Panc1 (cell line): ENCODE results near the gene SMAP2. TPM values are rescaled to one million over a fixed set of nuclear protein-coding genes. Genes with fewer than 3 reads are reported as not detected.

Source experiments
- ATAC-seq: fragments of 200-7000 bp; cut with Tn5 transposase; 2 replicates; pipeline ENCODE4 v1.9.1; 2020; ENCODE audit warnings: mild to moderate bottlenecking, moderate library complexity
- BruUV-seq: library from RNA; stranded (reverse); fragments of 400-500 nt; replicated peaks from 2 replicates; lab custom pipeline; 2021; lab: Mats Ljungman, UMichigan
- CTCF ChIA-PET: fragments of 300-600 bp; sonication (Branson Sonifier 250); formaldehyde crosslinking; loops from one replicate; lab custom pipeline; 2022; ENCODE audit warnings: antibody characterized with exemption; lab: Charles Lee
- POLR2A ChIA-PET: fragments of 300-600 bp; sonication (Branson Sonifier 250); formaldehyde crosslinking; loops from one replicate; lab custom pipeline; 2022; ENCODE audit warnings: antibody characterized with exemption; lab: Charles Lee
- DNase-seq: peaks from one replicate; pipeline ENCODE4 v3.0.0-alpha.2; 2010; ENCODE audit warnings: low read depth, low spot score
- H3K27ac ChIP-seq: 2 replicates; pipeline ENCODE4 v1.5.1; 2011; ENCODE audit warnings: mild to moderate bottlenecking, low read length, inconsistent platforms
- H3K27me3 ChIP-seq: fragments of 200-500 bp; sonication (Bioruptor generic); 2 replicates; pipeline ENCODE4 v1.6.0; 2014; ENCODE audit warnings: low read length, inconsistent platforms; ENCODE audit not compliant: control insufficient read depth, insufficient read depth
- H3K36me3 ChIP-seq: fragments of 200-500 bp; sonication (Bioruptor generic); 2 replicates; pipeline ENCODE4 v1.5.1; 2014; ENCODE audit warnings: inconsistent platforms, mild to moderate bottlenecking, low read length, moderate library complexity; ENCODE audit not compliant: control insufficient read depth, insufficient read depth
- H3K4me1 ChIP-seq: 2 replicates; pipeline ENCODE4 v1.5.1; 2011; ENCODE audit warnings: inconsistent platforms, mild to moderate bottlenecking, low read length, moderate library complexity; ENCODE audit not compliant: control insufficient read depth, insufficient read depth
- H3K4me3 ChIP-seq, 2 experiments: 2 replicates each; pipeline ENCODE4 v1.5.1; 2011 to 2012; ENCODE audit warnings: low read depth in 2 of 2, low read length in 2 of 2, mild to moderate bottlenecking in 2 of 2, inconsistent platforms in 1 of 2, moderate library complexity in 1 of 2
- H3K9me3 ChIP-seq: fragments of 200-500 bp; sonication (Bioruptor generic); 2 replicates; pipeline ENCODE4 v1.5.1; 2014; ENCODE audit warnings: low read depth, mild to moderate bottlenecking, inconsistent platforms, low read length, moderate library complexity; ENCODE audit not compliant: control insufficient read depth, insufficient read depth
- POLR2AphosphoS5 ChIP-seq: IDR thresholded peaks from 2 replicates; pipeline ENCODE4 v1.6.1; 2012; ENCODE audit warnings: mild to moderate bottlenecking, low read depth, low read length, moderate library complexity
- SIN3A ChIP-seq: IDR thresholded peaks from 2 replicates; pipeline ENCODE4 v1.6.1; 2012; ENCODE audit warnings: low read depth, mild to moderate bottlenecking, low read length, moderate library complexity, borderline replicate concordance; ENCODE audit not compliant: insufficient read depth
- TCF7L2 ChIP-seq: IDR thresholded peaks from 2 replicates; pipeline ENCODE4 v1.6.1; 2011; ENCODE audit warnings: mild to moderate bottlenecking, low read depth, low read length, inconsistent platforms
- in situ Hi-C: cut with HindIII; loops from 2 replicates; pipeline ENCODE4 v1.10.0; 2016; ENCODE audit warnings: low sequenced_read_pairs, low pct_unique_long_range_greater_than_20kb
- intact Hi-C: fragments of 100-400 bp; cut with micrococcal nuclease; formaldehyde crosslinking; loops from one replicate; pipeline ENCODE4 v1.10.0; 2022; ENCODE audit not compliant: unreplicated experiment
- total RNA-seq: library from RNA; stranded (reverse); gene quantifications from one replicate; pipeline ENCODE4 v1.2.1, GENCODE V29; 2021; ENCODE audit not compliant: unreplicated experiment
- TF ChIP-seq, protein P1 (sequence below), 2 experiments: IDR thresholded peaks; 2 replicates each; pipeline ENCODE4 v1.6.1; 2011 to 2012; ENCODE audit warnings: low read depth in 2 of 2, control low read depth in 1 of 2, low read length in 1 of 2, mild to moderate bottlenecking in 1 of 2, moderate library complexity in 1 of 2; ENCODE audit not compliant: insufficient read depth in 1 of 2
- TF ChIP-seq, protein P2 (sequence below): fragments of 450-650 bp; IDR thresholded peaks from 2 replicates; pipeline ENCODE4 v1.5.1; 2017; ENCODE audit warnings: mild to moderate bottlenecking

SMAP2 gene
- total RNA-seq, 1 experiment from 2014 or later: 21.5 TPM

DNA sequence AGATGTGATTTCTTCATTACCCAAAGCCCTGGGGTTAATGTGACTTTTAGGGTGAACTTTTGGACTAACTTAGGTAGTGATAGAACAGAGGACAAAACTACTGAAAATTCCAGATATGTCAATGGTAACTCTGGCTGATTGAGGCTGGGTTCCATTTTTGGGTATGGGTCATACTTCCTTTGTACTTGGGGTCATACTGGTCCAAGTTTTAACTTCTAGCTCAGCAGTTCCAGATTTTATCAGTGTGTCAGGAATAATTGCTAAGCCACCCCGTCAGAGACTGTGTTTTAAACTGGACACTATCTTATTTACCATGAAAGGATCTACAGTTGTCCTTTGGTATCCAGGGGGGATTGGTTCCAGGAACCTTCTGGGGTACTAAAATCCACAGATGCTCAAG is 4.0 kb downstream of the SMAP2 start:
- in situ Hi-C loops (no loop called here), intact Hi-C loops (no loop called here)
- Histone ChIP-seq H3K27me3 (no peaks in the 10 kb centered on the region), H3K4me1 (peaks cover 31% of the 10 kb centered on the region), H3K27ac (no peak overlapping the region), H3K4me3 (no peak overlapping the region), H3K9me3 (no peaks in the 10 kb centered on the region), H3K36me3 (no peaks in the 10 kb centered on the region)
- BruUV-seq: no TSS peak
- CTCF ChIA-PET: no interaction called here
- ATAC-seq (no peak), DNase-seq (no peak)
- POLR2A ChIA-PET: no interaction called here
- TF ChIP-seq, protein P1, sequence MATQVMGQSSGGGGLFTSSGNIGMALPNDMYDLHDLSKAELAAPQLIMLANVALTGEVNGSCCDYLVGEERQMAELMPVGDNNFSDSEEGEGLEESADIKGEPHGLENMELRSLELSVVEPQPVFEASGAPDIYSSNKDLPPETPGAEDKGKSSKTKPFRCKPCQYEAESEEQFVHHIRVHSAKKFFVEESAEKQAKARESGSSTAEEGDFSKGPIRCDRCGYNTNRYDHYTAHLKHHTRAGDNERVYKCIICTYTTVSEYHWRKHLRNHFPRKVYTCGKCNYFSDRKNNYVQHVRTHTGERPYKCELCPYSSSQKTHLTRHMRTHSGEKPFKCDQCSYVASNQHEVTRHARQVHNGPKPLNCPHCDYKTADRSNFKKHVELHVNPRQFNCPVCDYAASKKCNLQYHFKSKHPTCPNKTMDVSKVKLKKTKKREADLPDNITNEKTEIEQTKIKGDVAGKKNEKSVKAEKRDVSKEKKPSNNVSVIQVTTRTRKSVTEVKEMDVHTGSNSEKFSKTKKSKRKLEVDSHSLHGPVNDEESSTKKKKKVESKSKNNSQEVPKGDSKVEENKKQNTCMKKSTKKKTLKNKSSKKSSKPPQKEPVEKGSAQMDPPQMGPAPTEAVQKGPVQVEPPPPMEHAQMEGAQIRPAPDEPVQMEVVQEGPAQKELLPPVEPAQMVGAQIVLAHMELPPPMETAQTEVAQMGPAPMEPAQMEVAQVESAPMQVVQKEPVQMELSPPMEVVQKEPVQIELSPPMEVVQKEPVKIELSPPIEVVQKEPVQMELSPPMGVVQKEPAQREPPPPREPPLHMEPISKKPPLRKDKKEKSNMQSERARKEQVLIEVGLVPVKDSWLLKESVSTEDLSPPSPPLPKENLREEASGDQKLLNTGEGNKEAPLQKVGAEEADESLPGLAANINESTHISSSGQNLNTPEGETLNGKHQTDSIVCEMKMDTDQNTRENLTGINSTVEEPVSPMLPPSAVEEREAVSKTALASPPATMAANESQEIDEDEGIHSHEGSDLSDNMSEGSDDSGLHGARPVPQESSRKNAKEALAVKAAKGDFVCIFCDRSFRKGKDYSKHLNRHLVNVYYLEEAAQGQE (IDR thresholded peaks at IDR 0.05; ENCODE audit: insufficient read depth in 1 of 2, low read depth in 2 of 2, low read length in 1 of 2): no peak
- TF ChIP-seq TCF7L2 (no peak), SIN3A (no peak), POLR2AphosphoS5 (no peak)
- TF ChIP-seq, protein P2, sequence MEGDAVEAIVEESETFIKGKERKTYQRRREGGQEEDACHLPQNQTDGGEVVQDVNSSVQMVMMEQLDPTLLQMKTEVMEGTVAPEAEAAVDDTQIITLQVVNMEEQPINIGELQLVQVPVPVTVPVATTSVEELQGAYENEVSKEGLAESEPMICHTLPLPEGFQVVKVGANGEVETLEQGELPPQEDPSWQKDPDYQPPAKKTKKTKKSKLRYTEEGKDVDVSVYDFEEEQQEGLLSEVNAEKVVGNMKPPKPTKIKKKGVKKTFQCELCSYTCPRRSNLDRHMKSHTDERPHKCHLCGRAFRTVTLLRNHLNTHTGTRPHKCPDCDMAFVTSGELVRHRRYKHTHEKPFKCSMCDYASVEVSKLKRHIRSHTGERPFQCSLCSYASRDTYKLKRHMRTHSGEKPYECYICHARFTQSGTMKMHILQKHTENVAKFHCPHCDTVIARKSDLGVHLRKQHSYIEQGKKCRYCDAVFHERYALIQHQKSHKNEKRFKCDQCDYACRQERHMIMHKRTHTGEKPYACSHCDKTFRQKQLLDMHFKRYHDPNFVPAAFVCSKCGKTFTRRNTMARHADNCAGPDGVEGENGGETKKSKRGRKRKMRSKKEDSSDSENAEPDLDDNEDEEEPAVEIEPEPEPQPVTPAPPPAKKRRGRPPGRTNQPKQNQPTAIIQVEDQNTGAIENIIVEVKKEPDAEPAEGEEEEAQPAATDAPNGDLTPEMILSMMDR: no peak

DNA sequence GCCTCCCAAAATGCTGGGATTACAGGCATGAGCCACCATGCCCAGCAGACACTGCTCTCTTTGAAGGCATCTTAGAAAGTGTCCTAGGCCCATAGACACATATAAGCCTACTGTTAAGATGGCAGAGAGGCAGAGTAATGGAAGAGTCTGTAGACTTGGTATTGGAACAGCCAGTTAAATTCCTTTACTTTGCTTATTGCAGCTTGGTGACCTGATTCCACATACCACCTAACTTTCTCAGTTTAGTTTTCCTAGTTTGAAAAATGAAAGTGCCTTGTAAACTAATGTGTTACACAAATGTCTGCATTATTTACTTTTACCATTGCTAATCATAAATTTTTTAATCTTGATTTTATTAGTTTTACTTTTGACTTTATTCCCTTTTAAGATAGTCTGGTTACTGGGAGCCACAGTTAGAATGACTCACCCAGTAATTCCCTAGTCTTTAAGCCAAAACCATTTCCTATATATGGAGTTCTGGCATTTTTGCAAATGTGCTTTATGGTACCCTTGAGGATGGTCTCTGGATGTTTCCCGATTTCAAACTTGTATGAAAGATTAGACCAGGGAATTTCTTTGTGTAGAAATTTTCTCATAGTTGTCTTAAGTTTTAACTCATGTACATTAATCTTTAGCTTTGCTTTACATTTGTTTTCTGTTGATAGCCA is 6.4 kb downstream of the SMAP2 start:
- peaks cover 52% of the 10 kb centered on the region for H3K4me1 ChIP-seq
- DNase-seq: no peak
- intact Hi-C loops: no loop called here
- no peaks in the 10 kb centered on the region for H3K9me3 ChIP-seq
- in situ Hi-C loops: no loop called here
- no peaks in the 10 kb centered on the region for H3K27me3 ChIP-seq
- no TSS peak for BruUV-seq
- ChIA-PET CTCF (no interaction called here), POLR2A (interaction anchor here (0.6 to 0.7 kb wide), 2 partner anchors 342 to 531 kb away, joined by 3 to 4 read pairs; no protein-coding TSS in a partner anchor)
- TF ChIP-seq POLR2AphosphoS5 (no peak), SIN3A (no peak), TCF7L2 (no peak)
- TF ChIP-seq, protein P1 (IDR thresholded peaks at IDR 0.05; ENCODE audit: insufficient read depth in 1 of 2, low read depth in 2 of 2, low read length in 1 of 2): no peak
- TF ChIP-seq, protein P2: no peak
- ATAC-seq: no peak
- H3K4me3 ChIP-seq: no peak overlapping the region
- H3K27ac ChIP-seq: peak overlapping the region; percentile 18; the same call in 1 of the 2 replicates
- no peaks in the 10 kb centered on the region for H3K36me3 ChIP-seq
